Neural cell (in vitro differentiated cells): ENCODE measurements around the gene MECP2. TPM values are rescaled to one million over a fixed set of nuclear protein-coding genes. Genes with fewer than 3 reads are reported as not detected.

Experiments used
- H2AFZ ChIP-seq: fragments of 200-600, 300-800 bp; sonication (generic), shearing (Covaris generic); 2 replicates; pipeline ENCODE4 v1.6.0; 2014; ENCODE audit warnings: low read depth, mild to moderate bottlenecking, antibody characterized with exemption, low read length, moderate library complexity
- H3F3A ChIP-seq: fragments of 200-600 bp; shearing (Covaris generic); 2 replicates; pipeline ENCODE4 v1.6.1; 2016; ENCODE audit warnings: mild to moderate bottlenecking, moderate library complexity, mixed read lengths, antibody characterized with exemption, low read length; ENCODE audit not compliant: insufficient read depth, poor library complexity, severe bottlenecking
- H3K27ac ChIP-seq: fragments of 200-600, 300-800 bp; sonication (generic), shearing (Covaris generic); 2 replicates; pipeline ENCODE4 v1.5.1; 2014; ENCODE audit warnings: mild to moderate bottlenecking, low read length, moderate library complexity
- H3K27me3 ChIP-seq: fragments of 300-800, 200-600 bp; sonication (generic), shearing (Covaris generic); 2 replicates; pipeline ENCODE4 v1.6.0; 2014; ENCODE audit warnings: mild to moderate bottlenecking, low read depth, low read length, moderate library complexity; ENCODE audit not compliant: insufficient read depth
- H3K36me3 ChIP-seq: fragments of 300-800, 200-600 bp; sonication (generic), shearing (Covaris generic); 2 replicates; pipeline ENCODE4 v1.5.1; 2014; ENCODE audit warnings: mild to moderate bottlenecking, antibody characterized with exemption, low read length, moderate library complexity; ENCODE audit not compliant: insufficient read depth
- H3K4me2 ChIP-seq: fragments of 300-800, 200-600 bp; sonication (generic), shearing (Covaris generic); 2 replicates; pipeline ENCODE4 v1.6.0; 2014; ENCODE audit warnings: mild to moderate bottlenecking, low read length
- H3K4me3 ChIP-seq: fragments of 300-800, 200-600 bp; sonication (generic), shearing (Covaris generic); 2 replicates; pipeline ENCODE4 v1.5.1; 2014; ENCODE audit warnings: mild to moderate bottlenecking, low read length, moderate library complexity
- H3K79me2 ChIP-seq: fragments of 200-600 bp; shearing (Covaris generic); replicated peaks from 2 replicates; pipeline ENCODE4 v1.6.0; 2014; ENCODE audit warnings: mild to moderate bottlenecking, low read length, moderate library complexity; ENCODE audit not compliant: insufficient read depth
- H3K9ac ChIP-seq: fragments of 300-800, 200-600 bp; sonication (generic), shearing (Covaris generic); 2 replicates; pipeline ENCODE4 v1.6.1; 2016; ENCODE audit warnings: mild to moderate bottlenecking, low read length, mixed read lengths
- H3K9me2 ChIP-seq: fragments of 200-600 bp; shearing (Covaris generic); 2 replicates; pipeline ENCODE4 v1.6.1; 2016; ENCODE audit warnings: mild to moderate bottlenecking, low read length, mixed read lengths; ENCODE audit not compliant: insufficient read depth
- H3K9me3 ChIP-seq: fragments of 200-600, 300-800 bp; sonication (generic), shearing (Covaris generic); 2 replicates; pipeline ENCODE4 v1.6.1; 2016; ENCODE audit warnings: mild to moderate bottlenecking, mixed run types, low read length, moderate library complexity, mixed read lengths
- H4K20me1 ChIP-seq: fragments of 200-600 bp; shearing (Covaris generic); 2 replicates; pipeline ENCODE4 v1.6.1; 2016; ENCODE audit warnings: mild to moderate bottlenecking, mixed run types; ENCODE audit not compliant: insufficient read depth
- EP300 ChIP-seq: fragments of 450-650 bp; conservative IDR thresholded peaks from 2 replicates; pipeline ENCODE4 v1.6.1; 2014; ENCODE audit warnings: antibody characterized with exemption, mild to moderate bottlenecking, moderate library complexity; ENCODE audit not compliant: poor library complexity, severe bottlenecking
- EZH2 ChIP-seq: fragments of 200-600, 300-800 bp; shearing (Covaris generic), sonication (generic); IDR thresholded peaks from 2 replicates; pipeline ENCODE4 v1.6.1; 2014; ENCODE audit warnings: antibody characterized with exemption, low read length, borderline replicate concordance, mild to moderate bottlenecking; ENCODE audit not compliant: insufficient read depth, poor library complexity, severe bottlenecking
- MXI1 ChIP-seq: fragments of 450-650 bp; conservative IDR thresholded peaks from 2 replicates; pipeline ENCODE4 v1.6.1; 2014; ENCODE audit warnings: antibody characterized with exemption, mild to moderate bottlenecking; ENCODE audit not compliant: poor library complexity, severe bottlenecking
- POLR2AphosphoS5 ChIP-seq: IDR thresholded peaks from 2 replicates; pipeline ENCODE4 v1.6.1; 2012
- RAD21 ChIP-seq: fragments of 450-650 bp; conservative IDR thresholded peaks from 2 replicates; pipeline ENCODE4 v1.6.1; 2014; ENCODE audit warnings: antibody characterized with exemption, mild to moderate bottlenecking, moderate library complexity
- SMC3 ChIP-seq: fragments of 450-650 bp; conservative IDR thresholded peaks from 2 replicates; pipeline ENCODE4 v1.6.1; 2014; ENCODE audit warnings: antibody characterized with exemption, mild to moderate bottlenecking, moderate library complexity; ENCODE audit not compliant: poor library complexity
- TAF1 ChIP-seq: IDR thresholded peaks from 2 replicates; pipeline ENCODE4 v1.6.1; 2012; ENCODE audit warnings: low read depth
- polyA plus RNA-seq: library from polyadenylated mRNA; depleted of rRNA; stranded (reverse); fragments of >200 nt; gene quantifications from 2 replicates; pipeline ENCODE4 v1.2.3, GENCODE V29; 2014
- TF ChIP-seq, protein P1 (sequence below): fragments of 450-650 bp; IDR thresholded peaks from 2 replicates; pipeline ENCODE4 v1.5.1; 2014; ENCODE audit warnings: antibody characterized with exemption, mild to moderate bottlenecking, moderate library complexity; ENCODE audit not compliant: poor library complexity, severe bottlenecking
- TF ChIP-seq, protein P2 (sequence below): IDR thresholded peaks from 2 replicates; pipeline ENCODE4 v1.6.1; 2012; ENCODE audit warnings: borderline replicate concordance

Gene MECP2
- polyA plus RNA-seq, 1 donor from 2014 or later = 14.5 TPM

DNA sequence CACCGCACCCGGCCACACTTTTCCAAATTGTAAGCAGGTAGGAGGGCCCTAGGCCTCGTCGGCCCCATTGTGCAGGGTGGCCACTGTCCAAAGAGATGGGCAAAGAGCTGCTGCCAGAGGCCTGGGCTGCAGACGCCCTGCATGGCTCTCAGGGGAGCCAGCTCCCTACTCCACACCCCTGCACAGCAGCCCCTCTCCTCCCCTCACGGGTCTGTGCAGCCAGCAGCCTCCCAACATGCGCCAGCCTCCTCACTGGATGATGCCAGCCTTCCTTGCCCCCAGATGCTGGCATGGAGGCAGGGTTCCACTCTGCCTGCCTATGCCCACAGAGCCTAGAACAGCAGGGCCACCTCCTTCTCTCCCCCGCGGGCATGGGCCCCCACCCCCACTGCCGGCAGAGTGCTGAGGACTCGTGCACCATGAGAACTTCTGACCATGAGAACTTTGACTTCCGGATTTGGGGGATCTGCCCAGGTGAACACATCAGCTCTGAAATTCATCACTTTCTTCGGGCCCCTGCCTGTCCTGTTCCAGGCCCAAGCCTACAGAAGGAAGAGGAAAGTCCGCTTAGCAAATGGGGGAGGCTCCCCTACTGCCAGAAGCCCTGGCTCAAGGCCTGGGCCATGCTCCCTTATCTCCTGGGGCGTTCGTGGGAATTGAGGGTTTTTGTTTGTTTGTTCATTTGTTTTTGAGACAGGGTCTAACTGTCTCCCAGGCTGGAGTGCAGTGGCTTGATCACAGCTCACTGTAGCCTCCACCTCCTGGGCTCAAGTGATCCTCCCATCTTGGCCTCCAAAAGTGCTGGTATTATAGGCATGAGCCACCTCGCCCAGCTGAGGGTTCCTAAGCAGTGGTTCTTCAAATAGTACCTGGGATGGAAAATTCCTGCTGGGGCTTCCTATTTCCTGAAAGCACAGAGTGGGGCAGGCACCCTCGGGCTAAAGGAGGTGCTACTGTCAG is 85.9 kb downstream of the MECP2 start:
- Histone ChIP-seq H3K4me3 (no peak overlapping the region), H3K4me2 (no peak overlapping the region), H2AFZ (no peak overlapping the region), H4K20me1 (no peaks in the 10 kb centered on the region), H3K27ac (no peak overlapping the region), H3F3A (no peaks in the 10 kb centered on the region), H3K79me2 (no peaks in the 10 kb centered on the region), H3K36me3 (no peaks in the 10 kb centered on the region), H3K9ac (no peak overlapping the region), H3K9me3 (no peaks in the 10 kb centered on the region), H3K9me2 (no peaks in the 10 kb centered on the region), H3K27me3 (no peaks in the 10 kb centered on the region)
- no peak for TF ChIP-seq MXI1
- no peak for TF ChIP-seq TAF1
- no peak for TF ChIP-seq SMC3
- no peak for TF ChIP-seq EP300
- TF ChIP-seq, protein P1, sequence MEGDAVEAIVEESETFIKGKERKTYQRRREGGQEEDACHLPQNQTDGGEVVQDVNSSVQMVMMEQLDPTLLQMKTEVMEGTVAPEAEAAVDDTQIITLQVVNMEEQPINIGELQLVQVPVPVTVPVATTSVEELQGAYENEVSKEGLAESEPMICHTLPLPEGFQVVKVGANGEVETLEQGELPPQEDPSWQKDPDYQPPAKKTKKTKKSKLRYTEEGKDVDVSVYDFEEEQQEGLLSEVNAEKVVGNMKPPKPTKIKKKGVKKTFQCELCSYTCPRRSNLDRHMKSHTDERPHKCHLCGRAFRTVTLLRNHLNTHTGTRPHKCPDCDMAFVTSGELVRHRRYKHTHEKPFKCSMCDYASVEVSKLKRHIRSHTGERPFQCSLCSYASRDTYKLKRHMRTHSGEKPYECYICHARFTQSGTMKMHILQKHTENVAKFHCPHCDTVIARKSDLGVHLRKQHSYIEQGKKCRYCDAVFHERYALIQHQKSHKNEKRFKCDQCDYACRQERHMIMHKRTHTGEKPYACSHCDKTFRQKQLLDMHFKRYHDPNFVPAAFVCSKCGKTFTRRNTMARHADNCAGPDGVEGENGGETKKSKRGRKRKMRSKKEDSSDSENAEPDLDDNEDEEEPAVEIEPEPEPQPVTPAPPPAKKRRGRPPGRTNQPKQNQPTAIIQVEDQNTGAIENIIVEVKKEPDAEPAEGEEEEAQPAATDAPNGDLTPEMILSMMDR = no peak
- TF ChIP-seq RAD21 = no peak
- no peak for TF ChIP-seq EZH2
- no peak for TF ChIP-seq POLR2AphosphoS5
- TF ChIP-seq, protein P2, sequence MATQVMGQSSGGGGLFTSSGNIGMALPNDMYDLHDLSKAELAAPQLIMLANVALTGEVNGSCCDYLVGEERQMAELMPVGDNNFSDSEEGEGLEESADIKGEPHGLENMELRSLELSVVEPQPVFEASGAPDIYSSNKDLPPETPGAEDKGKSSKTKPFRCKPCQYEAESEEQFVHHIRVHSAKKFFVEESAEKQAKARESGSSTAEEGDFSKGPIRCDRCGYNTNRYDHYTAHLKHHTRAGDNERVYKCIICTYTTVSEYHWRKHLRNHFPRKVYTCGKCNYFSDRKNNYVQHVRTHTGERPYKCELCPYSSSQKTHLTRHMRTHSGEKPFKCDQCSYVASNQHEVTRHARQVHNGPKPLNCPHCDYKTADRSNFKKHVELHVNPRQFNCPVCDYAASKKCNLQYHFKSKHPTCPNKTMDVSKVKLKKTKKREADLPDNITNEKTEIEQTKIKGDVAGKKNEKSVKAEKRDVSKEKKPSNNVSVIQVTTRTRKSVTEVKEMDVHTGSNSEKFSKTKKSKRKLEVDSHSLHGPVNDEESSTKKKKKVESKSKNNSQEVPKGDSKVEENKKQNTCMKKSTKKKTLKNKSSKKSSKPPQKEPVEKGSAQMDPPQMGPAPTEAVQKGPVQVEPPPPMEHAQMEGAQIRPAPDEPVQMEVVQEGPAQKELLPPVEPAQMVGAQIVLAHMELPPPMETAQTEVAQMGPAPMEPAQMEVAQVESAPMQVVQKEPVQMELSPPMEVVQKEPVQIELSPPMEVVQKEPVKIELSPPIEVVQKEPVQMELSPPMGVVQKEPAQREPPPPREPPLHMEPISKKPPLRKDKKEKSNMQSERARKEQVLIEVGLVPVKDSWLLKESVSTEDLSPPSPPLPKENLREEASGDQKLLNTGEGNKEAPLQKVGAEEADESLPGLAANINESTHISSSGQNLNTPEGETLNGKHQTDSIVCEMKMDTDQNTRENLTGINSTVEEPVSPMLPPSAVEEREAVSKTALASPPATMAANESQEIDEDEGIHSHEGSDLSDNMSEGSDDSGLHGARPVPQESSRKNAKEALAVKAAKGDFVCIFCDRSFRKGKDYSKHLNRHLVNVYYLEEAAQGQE = no peak

DNA sequence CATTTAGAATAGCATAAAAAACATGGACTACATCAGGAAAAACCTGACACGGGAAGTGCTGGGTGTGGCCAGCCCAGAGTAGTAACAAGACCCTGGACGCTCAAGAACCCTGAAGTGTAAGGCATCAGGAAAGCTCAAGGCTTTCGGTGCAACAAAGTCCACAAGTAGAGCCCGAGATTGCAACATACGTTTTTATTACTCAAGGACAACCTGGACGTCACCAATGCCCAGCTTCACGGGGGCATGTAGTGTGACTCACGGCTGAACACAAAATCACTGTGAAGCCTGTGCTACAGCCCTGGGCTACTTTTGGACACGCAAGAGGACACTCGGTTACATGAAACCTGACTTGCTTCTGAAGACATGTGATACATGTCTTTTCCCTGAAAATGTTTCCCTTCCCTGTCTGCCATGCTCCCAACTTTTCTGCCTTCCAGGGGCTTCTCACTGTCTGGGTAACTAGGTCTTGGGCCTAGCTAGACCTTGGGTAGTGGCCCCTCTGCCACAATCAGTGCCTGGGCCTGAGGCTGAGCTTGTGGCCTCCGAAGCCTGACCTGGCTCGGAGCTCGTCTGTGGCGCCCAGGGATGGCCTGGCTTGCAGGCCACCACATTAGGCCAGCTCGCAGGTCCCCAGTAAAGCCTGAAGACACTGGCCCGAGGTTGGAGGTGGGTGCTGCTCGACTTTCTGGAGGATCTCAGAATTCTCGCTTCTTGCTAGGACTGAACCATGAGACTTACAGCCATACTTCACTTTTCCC is 87.0 kb downstream of the MECP2 start:
- H3K79me2 ChIP-seq = no peaks in the 10 kb centered on the region
- H3K9ac ChIP-seq = no peak overlapping the region
- H3K27me3 ChIP-seq = no peaks in the 10 kb centered on the region
- no peaks in the 10 kb centered on the region for H3K36me3 ChIP-seq
- TF ChIP-seq TAF1 (no peak), POLR2AphosphoS5 (no peak), MXI1 (no peak), EZH2 (no peak)
- no peak overlapping the region for H3K27ac ChIP-seq
- no peaks in the 10 kb centered on the region for H3K9me3 ChIP-seq
- no peaks in the 10 kb centered on the region for H4K20me1 ChIP-seq
- no peak overlapping the region for H2AFZ ChIP-seq
- no peak overlapping the region for H3K4me3 ChIP-seq
- H3K9me2 ChIP-seq = no peaks in the 10 kb centered on the region
- H3K4me2 ChIP-seq = no peak overlapping the region
- no peaks in the 10 kb centered on the region for H3F3A ChIP-seq
